ENCODE measurements around the gene RBM33. TPM values are rescaled to one million over a fixed set of nuclear protein-coding genes. Genes with fewer than 3 reads are reported as not detected.

The RBM33 gene
- total RNA-seq, 4 donors from 2014 or later, result 27.0 to 34.5 (median 32.6) TPM

GRCh38 chr7:155618708-155619633, 25.5 kb upstream of the RBM33 start:
- H3K27me3 ChIP-seq, result peaks cover 0 to 4% (median 0%) of the 10 kb centered on the region in 4 donors
- intact Hi-C loops (cut with DNase I), result no loop called here
- DNase-seq (ENCODE audit: extremely low spot score), result no peak
- H3K36me3 ChIP-seq, result no peaks in the 10 kb centered on the region
- no peaks in the 10 kb centered on the region for H3K4me1 ChIP-seq
- 75% methylated on average over 16 of the region's 16 CpGs for WGBS
- no peak overlapping the region for H3K4me3 ChIP-seq
- TF ChIP-seq POLR2A (IDR thresholded peaks at IDR 0.05; ENCODE audit: low read depth), result no peak
- TF ChIP-seq POLR2AphosphoS5 (IDR thresholded peaks at IDR 0.05), result no peak
- TF ChIP-seq CTCF (IDR thresholded peaks at IDR 0.05), result no peak
- no peak for TF ChIP-seq EP300 (IDR thresholded peaks at IDR 0.05)
- H3K27ac ChIP-seq (replicated peaks in 1 of 4), result no peak overlapping the region
- no peaks in the 10 kb centered on the region for H3K9me3 ChIP-seq

- Histone ChIP-seq H3K9me3 (no peaks in the 10 kb centered on the region), H3K4me3 (no peak overlapping the region), H3K27me3 (peaks cover 0 to 4% (median 0%) of the 10 kb centered on the region in 4 donors), H3K27ac (replicated peaks in 1 of 4) (no peak overlapping the region), H3K4me1 (no peaks in the 10 kb centered on the region), H3K36me3 (no peaks in the 10 kb centered on the region)
- WGBS, result 95% methylated on average over 6 of the region's 7 CpGs
- DNase-seq (ENCODE audit: extremely low spot score), result no peak
- TF ChIP-seq POLR2AphosphoS5 (IDR thresholded peaks at IDR 0.05) (no peak), POLR2A (IDR thresholded peaks at IDR 0.05; ENCODE audit: low read depth) (no peak), CTCF (IDR thresholded peaks at IDR 0.05) (no peak), EP300 (IDR thresholded peaks at IDR 0.05) (no peak)
- intact Hi-C loops (cut with DNase I), result no loop called here
Observed at GRCh38 chr7:155619634-155620271, 24.7 kb upstream of the RBM33 start.

- no peaks in the 10 kb centered on the region for H3K4me1 ChIP-seq
- intact Hi-C loops (cut with DNase I), result no loop called here
- WGBS, result 76% methylated on average over 6 of the region's 6 CpGs
- H3K27me3 ChIP-seq, result peaks cover 0 to 4% (median 0%) of the 10 kb centered on the region in 4 donors
- no peak overlapping the region for H3K4me3 ChIP-seq
- no peaks in the 10 kb centered on the region for H3K36me3 ChIP-seq
- no peak overlapping the region for H3K27ac ChIP-seq (replicated peaks in 1 of 4)
- DNase-seq (ENCODE audit: extremely low spot score), result no peak
- peaks cover 0 to 5% (median 0%) of the 10 kb centered on the region in 4 donors for H3K9me3 ChIP-seq
- TF ChIP-seq CTCF (IDR thresholded peaks at IDR 0.05) (no peak), POLR2A (IDR thresholded peaks at IDR 0.05; ENCODE audit: low read depth) (no peak), EP300 (IDR thresholded peaks at IDR 0.05) (no peak), POLR2AphosphoS5 (IDR thresholded peaks at IDR 0.05) (no peak)
Observed at GRCh38 chr7:155620497-155620896, 24.0 kb upstream of the RBM33 start.

- H3K4me3 ChIP-seq, result no peak overlapping the region
- H3K27me3 ChIP-seq, result peaks cover 0 to 4% (median 0%) of the 10 kb centered on the region in 4 donors
- H3K27ac ChIP-seq (replicated peaks in 1 of 4), result no peak overlapping the region
- no peaks in the 10 kb centered on the region for H3K4me1 ChIP-seq
- H3K36me3 ChIP-seq, result no peaks in the 10 kb centered on the region
- 87% methylated on average over 9 of the region's 10 CpGs for WGBS
- peaks cover 0 to 6% (median 0%) of the 10 kb centered on the region in 4 donors for H3K9me3 ChIP-seq
- no peak for DNase-seq (ENCODE audit: extremely low spot score)
- intact Hi-C loops (cut with DNase I), result no loop called here
- TF ChIP-seq CTCF (IDR thresholded peaks at IDR 0.05), result no peak
- no peak for TF ChIP-seq EP300 (IDR thresholded peaks at IDR 0.05)
- no peak for TF ChIP-seq POLR2A (IDR thresholded peaks at IDR 0.05; ENCODE audit: low read depth)
- no peak for TF ChIP-seq POLR2AphosphoS5 (IDR thresholded peaks at IDR 0.05)
Observed at GRCh38 chr7:155621418-155621980, 23.0 kb upstream of the RBM33 start.

Measured in esophagus muscularis mucosa (tissue), 4 donors.